ENCODE data around the gene SETDB1.

SETDB1 gene

GRCh38 chr1:150997949-150998348, 71.8 kb downstream of the SETDB1 start:
- no peak for DNase-seq (ENCODE audit: low read depth)
- TF ChIP-seq, protein P1, sequence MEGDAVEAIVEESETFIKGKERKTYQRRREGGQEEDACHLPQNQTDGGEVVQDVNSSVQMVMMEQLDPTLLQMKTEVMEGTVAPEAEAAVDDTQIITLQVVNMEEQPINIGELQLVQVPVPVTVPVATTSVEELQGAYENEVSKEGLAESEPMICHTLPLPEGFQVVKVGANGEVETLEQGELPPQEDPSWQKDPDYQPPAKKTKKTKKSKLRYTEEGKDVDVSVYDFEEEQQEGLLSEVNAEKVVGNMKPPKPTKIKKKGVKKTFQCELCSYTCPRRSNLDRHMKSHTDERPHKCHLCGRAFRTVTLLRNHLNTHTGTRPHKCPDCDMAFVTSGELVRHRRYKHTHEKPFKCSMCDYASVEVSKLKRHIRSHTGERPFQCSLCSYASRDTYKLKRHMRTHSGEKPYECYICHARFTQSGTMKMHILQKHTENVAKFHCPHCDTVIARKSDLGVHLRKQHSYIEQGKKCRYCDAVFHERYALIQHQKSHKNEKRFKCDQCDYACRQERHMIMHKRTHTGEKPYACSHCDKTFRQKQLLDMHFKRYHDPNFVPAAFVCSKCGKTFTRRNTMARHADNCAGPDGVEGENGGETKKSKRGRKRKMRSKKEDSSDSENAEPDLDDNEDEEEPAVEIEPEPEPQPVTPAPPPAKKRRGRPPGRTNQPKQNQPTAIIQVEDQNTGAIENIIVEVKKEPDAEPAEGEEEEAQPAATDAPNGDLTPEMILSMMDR (IDR thresholded peaks at IDR 0.05; ENCODE audit: control insufficient read depth, insufficient read depth, low read depth, low read length, missing control alignments) = no peak
- H3K4me3 ChIP-seq (ENCODE audit: control insufficient read depth, low read depth, low read length) = no peak overlapping the region

- DNase-seq (ENCODE audit: low read depth) = peak; percentile 41
- TF ChIP-seq, protein P1 (IDR thresholded peaks at IDR 0.05; ENCODE audit: control insufficient read depth, insufficient read depth, low read depth, low read length, missing control alignments) = no peak
- no peak overlapping the region for H3K4me3 ChIP-seq (ENCODE audit: control insufficient read depth, low read depth, low read length)
Measured at GRCh38 chr1:150999051-150999674, 73.0 kb downstream of the SETDB1 start.

GRCh38 chr1:150999926-151000325, 73.8 kb downstream of the SETDB1 start:
- DNase-seq (ENCODE audit: low read depth) = no peak
- TF ChIP-seq, protein P1 (IDR thresholded peaks at IDR 0.05; ENCODE audit: control insufficient read depth, insufficient read depth, low read depth, low read length, missing control alignments) = no peak
- no peak overlapping the region for H3K4me3 ChIP-seq (ENCODE audit: control insufficient read depth, low read depth, low read length)

DNA sequence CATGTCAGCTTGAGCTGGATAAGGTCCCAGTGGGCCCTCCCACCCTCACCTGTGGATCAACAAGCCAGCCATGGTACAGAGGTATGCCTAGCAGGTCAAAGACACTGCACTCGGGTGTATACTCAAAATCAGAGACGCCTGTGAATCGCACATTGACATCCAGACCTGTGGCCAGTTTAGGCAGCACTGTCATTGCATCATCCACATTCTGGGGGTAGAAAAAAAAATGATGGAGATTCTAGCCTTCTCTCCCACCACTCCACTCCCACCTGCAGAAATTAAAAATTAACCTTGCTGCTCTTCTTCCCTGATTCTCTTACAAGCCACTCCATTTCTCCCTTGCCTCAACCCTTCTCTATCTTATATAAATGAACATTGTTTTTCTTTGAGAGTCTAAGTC, 74.2 kb downstream of the SETDB1 start:
- TF ChIP-seq, protein P1 (IDR thresholded peaks at IDR 0.05; ENCODE audit: control insufficient read depth, insufficient read depth, low read depth, low read length, missing control alignments) = no peak
- no peak for DNase-seq (ENCODE audit: low read depth)
- no peak overlapping the region for H3K4me3 ChIP-seq (ENCODE audit: control insufficient read depth, low read depth, low read length)

- TF ChIP-seq, protein P1 (IDR thresholded peaks at IDR 0.05; ENCODE audit: control insufficient read depth, insufficient read depth, low read depth, low read length, missing control alignments) = no peak
- no peak overlapping the region for H3K4me3 ChIP-seq (ENCODE audit: control insufficient read depth, low read depth, low read length)
- no peak for DNase-seq (ENCODE audit: low read depth)
Measured at GRCh38 chr1:151001602-151002001, 75.4 kb downstream of the SETDB1 start.

- no peak for DNase-seq (ENCODE audit: low read depth)
- TF ChIP-seq, protein P1 (IDR thresholded peaks at IDR 0.05; ENCODE audit: control insufficient read depth, insufficient read depth, low read depth, low read length, missing control alignments) = no peak
Measured at GRCh38 chr1:151002051-151002450, 75.9 kb downstream of the SETDB1 start.

More at GRCh38 chr1:151002051-151002450, 75.9 kb downstream of the SETDB1 start:
- H3K4me3 ChIP-seq (ENCODE audit: control insufficient read depth, low read depth, low read length) = no peak overlapping the region

Data from AG09309 (cell line).